NCI-H146 treated with DMSO at 0.1 percent for 48 hours (cell line): ENCODE data around the gene FOLR1.

Source experiments
- DNase-seq: peaks from one replicate; lab custom pipeline; 2025; ENCODE audit not compliant: unreplicated experiment; lab: John Stamatoyannopoulos, UW

FOLR1 gene

DNA sequence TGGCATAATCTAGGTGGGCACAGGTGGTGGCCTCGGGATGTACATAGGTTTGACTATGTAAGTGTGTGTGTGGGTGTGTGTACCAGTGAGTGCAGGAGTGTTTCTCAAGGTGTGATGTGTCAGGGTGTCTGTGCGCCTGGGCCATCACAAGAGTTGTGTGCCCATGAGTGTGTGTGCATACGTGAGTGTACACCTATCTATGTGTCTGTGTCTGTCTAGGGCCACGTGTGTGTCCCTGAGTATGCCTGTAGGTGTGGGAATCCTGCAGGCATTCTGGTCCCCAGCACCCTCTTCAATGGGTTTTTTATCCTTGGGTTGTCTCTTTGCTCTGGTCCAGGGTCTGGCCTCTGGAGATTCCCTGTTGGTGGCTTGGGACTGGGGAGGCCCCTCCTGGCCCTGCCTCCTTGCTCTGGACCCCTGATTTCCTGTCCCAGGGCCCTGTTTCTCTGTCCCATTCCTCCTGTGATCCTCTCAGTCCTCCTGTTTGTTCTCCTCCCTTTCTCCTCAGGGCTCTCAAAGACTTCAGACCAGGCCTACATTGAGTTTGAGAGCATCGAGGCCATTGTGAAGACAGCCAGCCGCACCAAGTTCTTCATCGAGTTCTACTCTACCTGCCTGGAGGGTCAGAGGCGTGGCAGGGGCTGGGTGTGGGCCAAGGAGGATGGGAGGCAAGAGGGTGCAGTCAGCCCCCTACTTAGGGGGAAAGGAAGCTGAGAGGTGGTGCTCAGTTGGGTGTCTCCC lies 42.0 kb downstream of the FOLR1 start:
- no peak for DNase-seq

DNA sequence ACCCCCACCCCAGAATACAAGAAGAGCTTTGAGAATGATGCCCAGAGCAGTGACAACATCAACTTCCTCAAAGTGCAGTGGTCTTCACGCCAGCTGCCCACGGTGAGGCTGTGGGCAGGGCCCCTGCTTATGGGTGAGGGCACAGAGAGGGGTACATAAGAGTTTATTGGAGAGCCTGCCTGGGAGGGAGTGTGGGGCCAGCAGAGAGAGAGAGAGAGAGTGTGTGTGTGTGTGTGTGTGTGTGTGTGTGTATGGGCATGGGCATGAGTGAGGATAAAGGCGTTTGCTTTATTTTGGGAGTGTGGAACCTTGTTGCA lies 42.5 kb downstream of the FOLR1 start:
- DNase-seq, result no peak

- no peak for DNase-seq
Observed at GRCh38 chr11:72234920-72235319, 43.0 kb downstream of the FOLR1 start.

GRCh38 chr11:72235351-72236057 lies 43.6 kb downstream of the FOLR1 start:
- DNase-seq, result no peak

DNA sequence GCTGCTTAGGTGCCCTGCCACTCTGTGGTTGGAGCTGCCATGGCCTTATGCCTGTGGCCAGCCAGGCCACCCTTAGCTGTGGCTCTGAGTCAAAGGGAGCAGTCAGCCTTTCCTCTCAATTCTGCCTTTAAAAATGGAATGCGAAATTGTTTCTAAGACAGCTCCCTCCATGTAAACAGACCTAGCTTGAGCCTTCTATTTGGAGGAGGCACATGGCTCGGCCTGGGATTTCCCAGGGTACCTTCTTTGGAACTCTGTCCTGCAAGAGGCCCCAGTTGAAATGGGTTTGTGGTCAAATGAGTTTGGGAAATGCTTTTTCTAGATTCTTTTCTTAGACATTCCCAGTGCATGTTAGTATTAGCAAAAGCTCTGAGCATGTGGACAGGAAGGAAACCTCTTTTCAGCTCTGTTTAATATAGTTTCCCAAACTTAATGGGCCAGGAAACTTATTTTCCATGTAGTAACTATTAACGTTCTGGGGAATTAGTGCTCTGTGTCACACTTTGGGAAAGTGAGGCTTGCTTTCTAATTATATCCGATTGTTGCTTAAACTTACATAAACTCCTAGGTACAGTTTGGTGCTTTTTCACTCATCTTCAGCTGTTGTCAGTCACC lies 44.2 kb downstream of the FOLR1 start:
- no peak for DNase-seq

DNA sequence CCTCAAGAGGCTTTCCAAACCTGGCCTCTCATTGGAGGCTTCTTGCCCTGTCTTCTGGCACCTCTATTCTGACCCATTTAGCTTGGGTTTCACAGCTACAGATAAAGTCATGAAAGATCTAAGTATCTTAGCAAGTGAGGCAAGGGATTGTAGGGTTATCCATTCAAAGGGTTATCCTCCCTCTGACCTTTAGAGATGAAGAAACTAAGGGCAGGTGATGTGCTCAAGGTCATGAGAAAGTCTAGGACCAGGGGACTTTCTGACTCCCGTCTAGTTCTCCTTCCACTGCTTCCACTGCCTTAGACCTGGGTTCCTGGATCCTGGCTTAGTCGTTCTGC lies 44.8 kb downstream of the FOLR1 start:
- no peak for DNase-seq

DNA sequence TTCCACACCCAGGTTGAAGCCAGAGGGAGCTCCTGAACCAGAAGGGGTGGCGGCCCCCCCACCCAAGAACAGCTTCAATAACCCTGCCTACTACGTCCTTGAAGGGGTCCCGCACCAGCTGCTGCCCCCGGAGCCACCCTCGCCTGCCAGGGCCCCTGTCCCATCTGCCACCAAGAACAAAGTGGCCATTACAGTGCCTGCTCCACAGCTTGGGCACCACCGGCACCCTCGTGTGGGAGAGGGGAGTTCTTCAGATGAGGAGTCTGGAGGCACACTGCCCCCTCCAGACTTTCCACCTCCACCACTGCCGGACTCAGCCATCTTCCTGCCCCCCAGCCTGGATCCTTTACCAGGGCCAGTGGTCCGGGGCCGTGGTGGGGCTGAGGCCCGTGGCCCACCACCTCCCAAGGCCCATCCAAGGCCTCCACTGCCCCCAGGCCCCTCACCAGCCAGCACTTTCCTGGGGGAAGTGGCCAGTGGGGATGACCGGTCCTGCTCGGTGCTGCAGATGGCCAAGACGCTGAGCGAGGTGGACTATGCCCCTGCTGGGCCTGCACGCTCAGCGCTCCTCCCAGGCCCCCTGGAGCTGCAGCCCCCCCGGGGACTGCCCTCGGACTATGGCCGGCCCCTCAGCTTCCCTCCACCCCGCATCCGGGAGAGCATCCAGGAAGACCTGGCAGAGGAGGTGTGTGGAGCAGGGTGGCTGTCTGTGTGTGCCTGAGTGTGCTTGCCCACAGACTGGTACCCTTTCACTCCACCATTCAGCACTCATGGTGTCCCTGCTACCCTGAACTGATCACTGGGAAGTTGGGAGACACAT lies 45.4 kb downstream of the FOLR1 start:
- DNase-seq, result no peak

DNA sequence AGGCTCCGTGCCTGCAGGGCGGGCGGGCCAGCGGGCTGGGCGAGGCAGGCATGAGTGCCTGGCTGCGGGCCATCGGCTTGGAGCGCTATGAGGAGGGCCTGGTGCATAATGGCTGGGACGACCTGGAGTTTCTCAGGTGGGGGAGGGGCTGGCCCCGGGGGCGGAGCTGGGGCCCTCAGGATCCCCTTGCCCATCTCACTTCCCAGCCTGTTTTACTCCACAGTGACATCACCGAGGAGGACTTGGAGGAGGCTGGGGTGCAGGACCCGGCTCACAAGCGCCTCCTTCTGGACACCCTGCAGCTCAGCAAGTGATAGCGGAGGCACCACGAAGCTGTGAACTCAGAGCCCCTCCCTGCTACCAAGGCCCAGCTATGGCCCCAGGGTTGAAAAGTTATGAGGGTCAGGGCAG lies 46.1 kb downstream of the FOLR1 start:
- no peak for DNase-seq

- DNase-seq, result no peak
Observed at GRCh38 chr11:72238492-72239312, 46.8 kb downstream of the FOLR1 start.

GRCh38 chr11:72239313-72239848 lies 47.4 kb downstream of the FOLR1 start:
- no peak for DNase-seq

- DNase-seq, result no peak
Observed at GRCh38 chr11:72239849-72240460, 48.0 kb downstream of the FOLR1 start.

- DNase-seq, result no peak
Observed at GRCh38 chr11:72240461-72241290, 48.7 kb downstream of the FOLR1 start.

DNA sequence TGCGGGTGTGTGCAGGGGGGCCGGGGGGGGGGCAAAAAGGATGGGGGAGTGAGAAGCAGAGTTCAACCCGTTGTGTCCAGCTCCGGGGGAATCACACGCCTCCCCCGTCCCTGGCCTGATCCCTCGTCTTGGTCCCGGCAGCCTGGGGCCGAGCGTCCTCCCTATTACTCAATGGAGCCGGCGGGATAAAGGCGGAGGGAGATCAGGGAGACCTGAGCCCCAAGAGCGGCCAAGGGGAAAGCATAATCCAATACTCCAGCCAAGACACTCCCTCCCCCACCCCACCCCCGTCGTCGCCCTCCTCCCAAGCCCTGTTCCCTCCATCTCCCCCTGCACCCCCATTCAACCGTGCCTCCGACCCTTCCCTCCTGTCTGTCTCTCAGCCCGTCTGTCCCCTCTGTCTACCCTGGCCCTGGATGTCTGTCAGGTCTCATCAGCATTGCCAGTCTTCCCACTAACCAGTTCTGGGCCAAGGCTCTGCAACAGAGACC lies 49.4 kb downstream of the FOLR1 start:
- DNase-seq, result no peak

- no peak for DNase-seq
Observed at GRCh38 chr11:72242141-72242540, 50.2 kb downstream of the FOLR1 start.

- DNase-seq, result no peak
Observed at GRCh38 chr11:72243173-72244059, 51.5 kb downstream of the FOLR1 start.

DNA sequence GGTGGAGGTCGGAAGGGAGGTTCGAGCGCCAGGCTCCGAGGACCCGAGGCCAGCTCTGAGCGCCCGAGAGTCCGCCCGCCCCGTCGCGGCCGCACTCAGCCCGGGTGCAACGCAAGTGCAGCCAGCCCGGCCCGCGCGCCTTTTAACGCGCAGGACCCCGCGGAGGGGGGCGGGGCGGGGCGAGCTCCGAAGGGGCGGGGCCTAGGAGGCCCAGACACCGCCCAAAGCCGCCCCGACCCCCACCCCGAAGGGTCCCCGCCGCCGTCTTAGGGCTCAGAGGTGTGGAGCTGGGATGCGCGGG lies 52.1 kb downstream of the FOLR1 start, which contains the start of gene PHOX2A:
PHOX2A (minus strand) TSS at position 117 of the 301 bp plus-strand sequence. CDS start 172 bp downstream, outside the sequence.
- DNase-seq, result no peak

DNA sequence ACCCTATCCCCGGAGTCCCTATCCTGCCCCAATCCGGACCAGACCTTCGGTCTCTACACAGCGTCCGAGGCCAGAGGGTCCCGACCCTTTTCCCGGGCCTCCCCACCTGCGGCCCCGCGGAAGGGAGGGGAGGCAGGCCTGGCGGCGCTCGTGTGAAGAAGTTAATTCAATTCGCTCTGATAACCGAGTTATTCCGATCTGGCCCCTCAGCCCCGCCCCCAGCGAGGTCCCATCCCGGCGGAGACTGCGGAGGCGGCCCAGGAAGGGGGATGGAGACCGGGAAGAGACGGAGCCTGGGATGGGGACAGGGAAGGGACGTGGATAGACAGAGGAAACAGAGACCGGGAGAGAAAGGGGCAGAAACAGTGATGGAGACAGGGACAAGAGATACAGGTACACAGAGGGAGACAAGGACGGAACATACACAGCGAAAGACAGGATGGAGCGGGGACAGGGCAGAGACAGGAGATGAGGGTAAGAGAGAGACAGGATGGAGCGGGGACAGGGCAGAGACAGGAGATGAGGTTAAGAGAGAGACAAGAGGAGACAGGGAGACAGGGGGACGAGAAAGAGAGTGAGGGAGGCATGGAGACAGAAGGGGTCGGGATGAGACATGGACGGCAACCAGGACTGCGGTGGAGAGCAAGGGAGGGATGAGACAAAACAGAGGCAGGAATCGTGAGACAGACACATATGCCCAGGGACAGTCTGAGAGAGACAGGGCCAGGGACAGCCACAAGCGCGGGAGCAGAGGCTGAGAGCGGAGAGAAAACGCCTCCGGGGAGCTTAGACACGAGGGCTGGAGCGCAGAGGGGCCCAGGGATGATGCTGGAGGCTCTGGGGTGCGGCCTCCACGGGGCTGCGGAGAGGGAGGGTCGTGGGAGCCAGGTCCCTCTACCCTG lies 52.7 kb downstream of the FOLR1 start:
- DNase-seq, result no peak
